ENCODE data around the gene CCDC158.

CCDC158 gene

GRCh38 chr4:76272999-76273398 lies 147.9 kb downstream of the CCDC158 start:
- Histone ChIP-seq H3K9ac (ENCODE audit: low read length) (no peak overlapping the region), H3K9me3 (ENCODE audit: control insufficient read depth, low read depth, low read length) (no peaks in the 10 kb centered on the region), H3K27me3 (ENCODE audit: control insufficient read depth, insufficient read depth, low read length) (no peaks in the 10 kb centered on the region), H3K27ac (ENCODE audit: low read length) (no peak overlapping the region), H3K36me3 (ENCODE audit: control insufficient read depth, low read depth, low read length) (no peaks in the 10 kb centered on the region), H3K4me1 (ENCODE audit: control insufficient read depth, low read depth, low read length) (no peaks in the 10 kb centered on the region), H3K4me3 (ENCODE audit: low read length) (no peak overlapping the region)

DNA sequence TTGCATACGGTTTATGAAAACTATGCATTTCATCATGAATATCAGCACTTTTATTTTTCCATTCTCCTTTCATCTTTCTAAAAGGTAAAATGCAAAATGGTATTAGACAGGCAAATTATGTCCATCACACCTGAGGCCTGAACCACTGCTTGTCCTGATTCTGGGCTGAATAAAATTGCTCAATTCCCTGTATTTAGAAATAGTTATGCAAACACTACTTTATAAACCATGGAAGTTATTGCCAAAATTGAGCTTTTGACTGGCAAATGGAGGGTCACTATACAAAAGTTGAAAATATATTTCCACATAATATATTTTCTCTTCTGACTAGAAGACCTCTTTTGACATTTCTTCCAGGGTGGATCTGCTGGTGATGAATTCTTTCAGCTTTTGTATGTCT lies 148.4 kb downstream of the CCDC158 start:
- Histone ChIP-seq H3K27ac (ENCODE audit: low read length) (no peak overlapping the region), H3K4me3 (ENCODE audit: low read length) (no peak overlapping the region), H3K4me1 (ENCODE audit: control insufficient read depth, low read depth, low read length) (no peaks in the 10 kb centered on the region), H3K9ac (ENCODE audit: low read length) (no peak overlapping the region), H3K27me3 (ENCODE audit: control insufficient read depth, insufficient read depth, low read length) (no peaks in the 10 kb centered on the region), H3K9me3 (ENCODE audit: control insufficient read depth, low read depth, low read length) (no peaks in the 10 kb centered on the region), H3K36me3 (ENCODE audit: control insufficient read depth, low read depth, low read length) (no peaks in the 10 kb centered on the region)

GRCh38 chr4:76272073-76272472 lies 148.9 kb downstream of the CCDC158 start:
- Histone ChIP-seq H3K9ac (ENCODE audit: low read length) (no peak overlapping the region), H3K9me3 (ENCODE audit: control insufficient read depth, low read depth, low read length) (no peaks in the 10 kb centered on the region), H3K4me1 (ENCODE audit: control insufficient read depth, low read depth, low read length) (no peaks in the 10 kb centered on the region), H3K27ac (ENCODE audit: low read length) (no peak overlapping the region), H3K27me3 (ENCODE audit: control insufficient read depth, insufficient read depth, low read length) (no peaks in the 10 kb centered on the region), H3K4me3 (ENCODE audit: low read length) (no peak overlapping the region), H3K36me3 (ENCODE audit: control insufficient read depth, low read depth, low read length) (no peaks in the 10 kb centered on the region)

GRCh38 chr4:76271248-76271647 lies 149.7 kb downstream of the CCDC158 start:
- no peaks in the 10 kb centered on the region for H3K27me3 ChIP-seq (ENCODE audit: control insufficient read depth, insufficient read depth, low read length)
- H3K36me3 ChIP-seq (ENCODE audit: control insufficient read depth, low read depth, low read length) = no peaks in the 10 kb centered on the region
- H3K27ac ChIP-seq (ENCODE audit: low read length) = no peak overlapping the region
- H3K9me3 ChIP-seq (ENCODE audit: control insufficient read depth, low read depth, low read length) = no peaks in the 10 kb centered on the region
- no peak overlapping the region for H3K4me3 ChIP-seq (ENCODE audit: low read length)
- no peaks in the 10 kb centered on the region for H3K4me1 ChIP-seq (ENCODE audit: control insufficient read depth, low read depth, low read length)
- H3K9ac ChIP-seq (ENCODE audit: low read length) = no peak overlapping the region

GRCh38 chr4:76270244-76271175 lies 150.4 kb downstream of the CCDC158 start:
- Histone ChIP-seq H3K27me3 (ENCODE audit: control insufficient read depth, insufficient read depth, low read length) (no peaks in the 10 kb centered on the region), H3K4me3 (ENCODE audit: low read length) (no peak overlapping the region), H3K36me3 (ENCODE audit: control insufficient read depth, low read depth, low read length) (no peaks in the 10 kb centered on the region), H3K4me1 (ENCODE audit: control insufficient read depth, low read depth, low read length) (no peaks in the 10 kb centered on the region), H3K27ac (ENCODE audit: low read length) (no peak overlapping the region), H3K9me3 (ENCODE audit: control insufficient read depth, low read depth, low read length) (no peaks in the 10 kb centered on the region), H3K9ac (ENCODE audit: low read length) (no peak overlapping the region)

DNA sequence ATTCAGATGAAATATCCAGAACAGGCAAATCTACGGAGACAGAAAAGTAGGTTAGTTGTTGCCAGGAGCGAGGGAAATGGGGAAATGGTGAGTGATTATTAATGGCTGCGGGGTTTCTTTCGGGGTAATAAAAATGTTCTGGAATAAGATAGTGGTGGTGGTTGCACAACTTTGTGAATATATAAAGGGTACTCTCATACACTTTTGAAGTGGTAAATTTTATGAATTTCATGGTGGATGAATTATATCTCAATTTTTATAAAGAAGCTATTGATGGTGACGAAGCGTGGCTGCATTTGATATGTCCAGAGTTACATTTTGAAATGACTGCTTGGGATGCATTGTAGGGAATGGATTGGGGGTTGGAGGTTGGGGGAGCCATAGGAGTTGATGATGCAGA lies 153.1 kb downstream of the CCDC158 start:
- H3K4me3 ChIP-seq (ENCODE audit: low read length) = no peak overlapping the region
- H3K27ac ChIP-seq (ENCODE audit: low read length) = no peak overlapping the region
- H3K4me1 ChIP-seq (ENCODE audit: control insufficient read depth, low read depth, low read length) = no peaks in the 10 kb centered on the region
- no peak overlapping the region for H3K9ac ChIP-seq (ENCODE audit: low read length)
- H3K36me3 ChIP-seq (ENCODE audit: control insufficient read depth, low read depth, low read length) = no peaks in the 10 kb centered on the region
- no peaks in the 10 kb centered on the region for H3K27me3 ChIP-seq (ENCODE audit: control insufficient read depth, insufficient read depth, low read length)
- H3K9me3 ChIP-seq (ENCODE audit: control insufficient read depth, low read depth, low read length) = no peaks in the 10 kb centered on the region

GRCh38 chr4:76266627-76267026 lies 154.3 kb downstream of the CCDC158 start:
- Histone ChIP-seq H3K27me3 (ENCODE audit: control insufficient read depth, insufficient read depth, low read length) (no peaks in the 10 kb centered on the region), H3K36me3 (ENCODE audit: control insufficient read depth, low read depth, low read length) (no peaks in the 10 kb centered on the region), H3K4me1 (ENCODE audit: control insufficient read depth, low read depth, low read length) (no peaks in the 10 kb centered on the region)

DNA sequence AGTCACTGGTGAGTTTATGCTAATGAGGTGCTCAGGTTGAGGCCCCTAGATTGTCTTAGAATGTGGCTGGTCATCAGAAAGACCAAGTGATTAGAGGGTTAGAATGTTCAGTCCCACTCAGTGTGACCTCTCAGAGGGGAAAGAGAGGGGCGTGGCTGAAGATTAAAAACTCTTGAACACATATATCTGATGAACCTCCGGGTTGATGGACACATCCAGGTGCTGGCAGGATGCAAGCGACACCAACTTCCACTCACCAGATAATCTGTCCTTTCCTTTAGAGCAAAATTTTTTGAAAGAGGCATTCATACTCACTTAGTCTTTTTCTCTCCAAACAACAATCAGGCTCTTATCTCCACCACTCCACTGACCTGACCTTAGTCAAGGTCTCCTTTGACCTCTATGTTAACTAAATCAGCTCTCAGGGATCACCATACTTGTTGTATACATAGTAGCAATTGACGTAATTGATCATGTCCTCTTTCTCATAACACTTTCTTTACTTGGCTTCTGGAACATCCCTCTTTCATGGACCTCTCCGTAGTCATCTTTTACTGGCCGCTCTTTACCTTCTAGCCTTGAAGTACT lies 155.2 kb downstream of the CCDC158 start:
- Histone ChIP-seq H3K9me3 (ENCODE audit: control insufficient read depth, low read depth, low read length) (no peaks in the 10 kb centered on the region), H3K27ac (ENCODE audit: low read length) (no peak overlapping the region), H3K4me1 (ENCODE audit: control insufficient read depth, low read depth, low read length) (no peaks in the 10 kb centered on the region)

More at GRCh38 chr4:76266627-76267026, 154.3 kb downstream of the CCDC158 start:
- Histone ChIP-seq H3K4me3 (ENCODE audit: low read length) (no peak overlapping the region), H3K9ac (ENCODE audit: low read length) (no peak overlapping the region), H3K9me3 (ENCODE audit: control insufficient read depth, low read depth, low read length) (no peaks in the 10 kb centered on the region), H3K27ac (ENCODE audit: low read length) (no peak overlapping the region)

More for the DNA sequence above, 155.2 kb downstream of the CCDC158 start:
- Histone ChIP-seq H3K4me3 (ENCODE audit: low read length) (no peak overlapping the region), H3K27me3 (ENCODE audit: control insufficient read depth, insufficient read depth, low read length) (no peaks in the 10 kb centered on the region), H3K9ac (ENCODE audit: low read length) (no peak overlapping the region), H3K36me3 (ENCODE audit: control insufficient read depth, low read depth, low read length) (no peaks in the 10 kb centered on the region)
